Left colon (tissue), 2 donors: ENCODE data around the gene ARHGEF18. TPM values are rescaled to one million over a fixed set of nuclear protein-coding genes. Genes with fewer than 3 reads are reported as not detected.

Source experiments
- total RNA-seq, 2 donors: library from RNA; stranded (reverse); fragmentation: NEBNext Ultra II Directional; extraction: Animal tissue kit (Norgen Biotek cat#: 25700); gene quantifications; one replicate each; pipeline ENCODE4 v1.2.1, GENCODE V29; 2021
- donor health status: DM: no; HTN: no; CAD: no.
- donor health status: DM: yes; HTN: yes; CAD: no.

ARHGEF18 gene
- total RNA-seq, 2 donors from 2014 or later: 78.3 to 106 TPM

Other genes starting within 250 kb of the ARHGEF18 start
- 10 to 100 TPM; 81.9 to 84.9 TPM for gene INSR, start 54.5 kb upstream of the ARHGEF18 start, total RNA-seq
- gene PEX11G, start 140.1 kb downstream of the ARHGEF18 start, total RNA-seq: 10 to 100 TPM in 1 of 2 donors, 1 to 10 TPM in 1; 9.0 to 10.8 TPM
- gene ZNF358, start 167.2 kb downstream of the ARHGEF18 start, total RNA-seq: 10 to 100 TPM; 37.8 to 56.2 TPM
- 10 to 100 TPM; 22.2 to 31.6 TPM for gene MCOLN1, start 173.7 kb downstream of the ARHGEF18 start, total RNA-seq
- 100 to 1,000 TPM in 1 of 2 donors, 10 to 100 TPM in 1; 87.8 to 107 TPM for gene PNPLA6, start 186.8 kb downstream of the ARHGEF18 start, total RNA-seq
- 10 to 100 TPM; 51.1 to 52.4 TPM for gene CAMSAP3, start 246.9 kb downstream of the ARHGEF18 start, total RNA-seq